PC-3 (cell line): ENCODE results near the gene SERTAD1. TPM values are rescaled to one million over a fixed set of nuclear protein-coding genes. Genes with fewer than 3 reads are reported as not detected.

Experiments
- ATAC-seq: fragments of 200-7000 bp; cut with Tn5 transposase; 2 replicates; pipeline ENCODE4 v1.9.1; 2020; ENCODE audit warnings: mild to moderate bottlenecking, moderate library complexity
- BruUV-seq: library from RNA; stranded (reverse); fragments of 400-500 nt; replicated peaks from 2 replicates; lab custom pipeline; 2021; lab: Mats Ljungman, UMichigan
- CTCF ChIA-PET: fragments of 300-600 bp; sonication (Branson Sonifier 250); formaldehyde crosslinking; loops from one replicate; lab custom pipeline; 2022; ENCODE audit warnings: antibody characterized with exemption; lab: Charles Lee
- POLR2A ChIA-PET: fragments of 300-600 bp; sonication (Branson Sonifier 250); formaldehyde crosslinking; loops from one replicate; lab custom pipeline; 2022; ENCODE audit warnings: antibody characterized with exemption; ENCODE audit not compliant: unreplicated experiment; lab: Charles Lee
- DNase-seq: peaks from one replicate; pipeline ENCODE4 v3.0.0-alpha.2; 2015
- H2AFZ ChIP-seq: fragments of 300-600 bp; sonication (generic); 2 replicates; pipeline ENCODE4 v1.6.0; 2016; ENCODE audit warnings: antibody characterized with exemption, low read length
- H3F3A ChIP-seq: fragments of 300-600 bp; sonication (generic); one replicate; pipeline ENCODE4 v1.6.0; 2017; ENCODE audit warnings: antibody characterized with exemption, low read length, control low read depth, mild to moderate bottlenecking; ENCODE audit not compliant: unreplicated experiment
- H3K27ac ChIP-seq: fragments of 300-600 bp; sonication (generic); 2 replicates; pipeline ENCODE4 v1.5.1; 2016; ENCODE audit warnings: mild to moderate bottlenecking, low read length
- H3K27me3 ChIP-seq: fragments of 300-600 bp; sonication (generic); 2 replicates; pipeline ENCODE4 v1.6.1; 2016; ENCODE audit warnings: low read length, mixed read lengths
- H3K36me3 ChIP-seq: fragments of 300-600 bp; sonication (generic); 2 replicates; pipeline ENCODE4 v1.6.1; 2016; ENCODE audit warnings: low read depth, mixed run types, low read length, mixed read lengths
- H3K4me1 ChIP-seq: fragments of 300-600 bp; sonication (generic); 2 replicates; pipeline ENCODE4 v1.5.1; 2016; ENCODE audit warnings: low read length; ENCODE audit not compliant: insufficient read depth
- H3K4me2 ChIP-seq: fragments of 300-600 bp; sonication (generic); 2 replicates; pipeline ENCODE4 v1.6.0; 2016; ENCODE audit warnings: low read length
- H3K4me3 ChIP-seq: fragments of 300-600 bp; sonication (generic); 2 replicates; pipeline ENCODE4 v1.5.1; 2016; ENCODE audit warnings: mild to moderate bottlenecking, low read length, mixed read lengths
- H3K79me2 ChIP-seq: fragments of 300-600 bp; sonication (generic); 2 replicates; pipeline ENCODE4 v1.6.1; 2017; ENCODE audit warnings: low read length, mixed read lengths
- H3K9ac ChIP-seq: fragments of 300-600 bp; sonication (generic); 2 replicates; pipeline ENCODE4 v1.6.0; 2016; ENCODE audit warnings: mild to moderate bottlenecking, low read length
- H3K9me2 ChIP-seq: fragments of 300-600 bp; sonication (generic); replicated peaks from 2 replicates; pipeline ENCODE4 v1.6.1; 2016; ENCODE audit warnings: mixed run types, low read length, mixed read lengths
- H3K9me3 ChIP-seq: fragments of 300-600 bp; sonication (generic); 2 replicates; pipeline ENCODE4 v1.6.1; 2016; ENCODE audit warnings: low read length, mixed read lengths
- H4K20me1 ChIP-seq: fragments of 300-600 bp; sonication (generic); 2 replicates; pipeline ENCODE4 v1.6.1; 2016; ENCODE audit warnings: low read length, mixed read lengths
- EZH2 ChIP-seq: fragments of 300-600 bp; sonication (generic); IDR thresholded peaks from one replicate; pipeline ENCODE4 v1.6.1; 2017; ENCODE audit warnings: antibody characterized with exemption, mild to moderate bottlenecking, low read length; ENCODE audit not compliant: unreplicated experiment
- EZH2phosphoT487 ChIP-seq: fragments of 300-600 bp; sonication (generic); IDR thresholded peaks from 2 replicates; pipeline ENCODE4 v1.6.1; 2018; ENCODE audit warnings: mild to moderate bottlenecking, antibody characterized with exemption, low read length, borderline replicate concordance
- intact Hi-C: fragments of 100-400 bp; cut with micrococcal nuclease; formaldehyde crosslinking; loops from 2 replicates; pipeline ENCODE4 v1.9.0; 2023
- total RNA-seq: library from RNA; depleted of rRNA; stranded (reverse); fragments of >200 nt; gene quantifications from 2 replicates; pipeline ENCODE4 v1.2.3, GENCODE V29; 2014
- TF ChIP-seq, protein P1 (sequence below): fragments of 300-600 bp; sonication (generic); conservative IDR thresholded peaks from 2 replicates; pipeline ENCODE4 v1.5.1; 2017; ENCODE audit warnings: antibody characterized with exemption, low read depth, mild to moderate bottlenecking, low read length

Gene SERTAD1
- total RNA-seq, 1 experiment from 2014 or later, result 16.8 TPM

DNA sequence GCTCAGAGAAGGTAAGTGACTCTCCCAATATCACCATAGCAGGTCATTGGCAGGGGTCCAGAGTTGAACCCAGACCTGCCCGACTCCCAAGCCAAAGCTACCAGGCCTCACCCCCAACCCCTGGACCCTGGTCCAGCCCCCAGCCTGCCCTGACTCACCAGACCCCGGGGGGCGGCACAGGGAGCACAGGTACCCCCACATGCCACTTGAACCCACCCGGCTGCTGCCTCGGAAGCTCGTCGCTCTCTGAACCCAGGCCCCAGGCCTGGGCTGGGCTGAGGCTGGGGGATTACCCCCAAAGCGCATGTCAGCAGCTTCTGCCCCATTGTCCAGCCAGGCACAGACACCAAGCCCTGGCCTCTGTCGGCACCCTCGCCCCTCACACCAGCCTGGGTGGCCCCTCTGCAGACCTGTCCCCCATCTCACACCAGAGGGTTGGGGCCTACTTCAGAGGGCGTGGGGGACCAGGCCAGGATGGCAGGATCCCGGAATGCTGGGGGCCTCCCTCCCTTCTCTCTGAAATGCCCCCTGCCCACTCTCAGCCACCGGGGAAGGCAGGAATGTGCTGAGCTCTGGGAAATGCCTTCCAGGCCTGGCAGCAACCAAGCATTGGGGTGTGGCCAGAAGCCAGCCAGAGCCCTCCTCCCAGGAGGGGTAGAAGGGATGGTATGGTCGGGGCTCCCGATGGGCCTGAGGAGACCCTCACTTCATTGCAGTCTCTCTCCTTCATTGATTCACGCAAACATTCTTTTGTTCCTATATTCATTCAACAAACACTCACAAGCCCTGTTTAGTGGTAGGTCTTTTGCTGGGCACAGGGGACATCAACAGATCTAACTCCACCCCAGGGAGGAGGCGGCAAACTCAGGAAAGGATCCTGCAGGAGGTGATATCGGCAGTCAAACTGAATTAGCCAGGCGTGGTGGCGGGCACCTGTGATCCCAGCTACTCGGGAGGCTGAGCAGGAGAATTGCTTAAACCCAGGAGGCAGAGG lies 11.0 kb downstream of the SERTAD1 start:
- H3K9me3 ChIP-seq, result no peaks in the 10 kb centered on the region
- H3K27me3 ChIP-seq, result no peaks in the 10 kb centered on the region
- H3K79me2 ChIP-seq, result no peaks in the 10 kb centered on the region
- H3K27ac ChIP-seq, result no peak overlapping the region
- intact Hi-C loops, result no loop called here
- no peak overlapping the region for H3K9ac ChIP-seq
- no peak overlapping the region for H2AFZ ChIP-seq
- no peaks in the 10 kb centered on the region for H4K20me1 ChIP-seq
- no peaks in the 10 kb centered on the region for H3F3A ChIP-seq
- TF ChIP-seq EZH2phosphoT487, result no peak
- no peak for TF ChIP-seq EZH2
- TF ChIP-seq, protein P1, sequence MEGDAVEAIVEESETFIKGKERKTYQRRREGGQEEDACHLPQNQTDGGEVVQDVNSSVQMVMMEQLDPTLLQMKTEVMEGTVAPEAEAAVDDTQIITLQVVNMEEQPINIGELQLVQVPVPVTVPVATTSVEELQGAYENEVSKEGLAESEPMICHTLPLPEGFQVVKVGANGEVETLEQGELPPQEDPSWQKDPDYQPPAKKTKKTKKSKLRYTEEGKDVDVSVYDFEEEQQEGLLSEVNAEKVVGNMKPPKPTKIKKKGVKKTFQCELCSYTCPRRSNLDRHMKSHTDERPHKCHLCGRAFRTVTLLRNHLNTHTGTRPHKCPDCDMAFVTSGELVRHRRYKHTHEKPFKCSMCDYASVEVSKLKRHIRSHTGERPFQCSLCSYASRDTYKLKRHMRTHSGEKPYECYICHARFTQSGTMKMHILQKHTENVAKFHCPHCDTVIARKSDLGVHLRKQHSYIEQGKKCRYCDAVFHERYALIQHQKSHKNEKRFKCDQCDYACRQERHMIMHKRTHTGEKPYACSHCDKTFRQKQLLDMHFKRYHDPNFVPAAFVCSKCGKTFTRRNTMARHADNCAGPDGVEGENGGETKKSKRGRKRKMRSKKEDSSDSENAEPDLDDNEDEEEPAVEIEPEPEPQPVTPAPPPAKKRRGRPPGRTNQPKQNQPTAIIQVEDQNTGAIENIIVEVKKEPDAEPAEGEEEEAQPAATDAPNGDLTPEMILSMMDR, result no peak
- no peaks in the 10 kb centered on the region for H3K9me2 ChIP-seq
- ATAC-seq (no peak), DNase-seq (no peak)
- no TSS peak for BruUV-seq
- no peaks in the 10 kb centered on the region for H3K36me3 ChIP-seq
- H3K4me1 ChIP-seq, result no peaks in the 10 kb centered on the region
- H3K4me2 ChIP-seq, result no peak overlapping the region
- CTCF ChIA-PET, result interaction anchor here (0.5 kb wide), 1 partner anchor 131 kb away, joined by 3 read pairs; no protein-coding TSS in a partner anchor
- POLR2A ChIA-PET, result interaction anchor here (0.5 kb wide), 1 partner anchor 20 kb away, joined by 3 read pairs; no protein-coding TSS in a partner anchor
- H3K4me3 ChIP-seq, result no peak overlapping the region

DNA sequence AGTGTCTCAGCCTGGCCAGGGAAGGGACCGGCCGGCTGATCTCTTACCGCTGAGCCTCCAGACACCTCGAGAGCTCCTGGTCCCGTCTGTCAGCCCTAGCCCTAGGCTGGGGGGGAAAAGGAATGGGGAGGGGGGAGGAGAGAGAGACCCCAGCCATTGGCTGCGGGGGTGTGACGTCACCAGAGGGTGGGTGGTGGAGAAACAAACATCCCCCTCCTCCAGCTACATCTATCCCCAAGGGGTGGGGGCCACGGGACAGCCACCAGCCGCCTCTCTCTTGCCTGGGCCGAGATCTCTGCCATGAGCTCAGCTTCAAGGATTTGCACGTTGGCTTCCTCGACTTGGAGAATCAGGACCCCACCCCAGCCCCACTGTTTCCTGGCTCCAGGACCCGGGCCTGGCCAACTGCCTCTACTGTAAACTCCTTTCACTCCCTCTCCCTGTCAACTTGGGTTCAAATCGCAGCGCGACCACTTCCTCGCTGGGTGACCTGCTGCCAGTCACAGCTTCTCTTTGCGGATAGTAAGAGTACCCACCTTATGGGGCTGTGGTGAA lies 12.4 kb downstream of the SERTAD1 start, which contains the start of gene PRX:
PRX (minus strand) TSS at position 88 of the 555 bp plus-strand sequence. CDS start 5,446 bp downstream, outside the sequence.
- POLR2A ChIA-PET, result no interaction called here
- intact Hi-C loops, result no loop called here

More for the DNA sequence above, 12.4 kb downstream of the SERTAD1 start, which contains the start of gene PRX:
- Histone ChIP-seq H3K4me3 (no peak within 1 kb of the TSS), H3K4me2 (no peak within 1 kb of the TSS), H3K9me3 (no peaks in the 10 kb centered on the region), H3K79me2 (no peaks in the 10 kb centered on the region), H3K9me2 (no peaks in the 10 kb centered on the region), H2AFZ (no peak within 1 kb of the TSS), H3K27me3 (no peaks in the 10 kb centered on the region), H3K36me3 (no peaks in the 10 kb centered on the region), H3F3A (no peaks in the 10 kb centered on the region), H3K27ac (no peak within 1 kb of the TSS), H4K20me1 (no peaks in the 10 kb centered on the region), H3K9ac (no peak within 1 kb of the TSS), H3K4me1 (no peaks in the 10 kb centered on the region)
- no peak for ATAC-seq
- CTCF ChIA-PET, result no interaction called here
- BruUV-seq, result no TSS peak
- TF ChIP-seq EZH2 (no peak), EZH2phosphoT487 (no peak)
- TF ChIP-seq, protein P1, result no peak
- DNase-seq, result no peak
